Anterior cingulate cortex (tissue), 58 donors: Measurements from ENCODE around the gene EI24.

Experiments
- DNase-seq, 58 donors: peaks; one replicate each; lab custom pipeline; 2025; lab: John Stamatoyannopoulos, UW

Gene EI24

DNA sequence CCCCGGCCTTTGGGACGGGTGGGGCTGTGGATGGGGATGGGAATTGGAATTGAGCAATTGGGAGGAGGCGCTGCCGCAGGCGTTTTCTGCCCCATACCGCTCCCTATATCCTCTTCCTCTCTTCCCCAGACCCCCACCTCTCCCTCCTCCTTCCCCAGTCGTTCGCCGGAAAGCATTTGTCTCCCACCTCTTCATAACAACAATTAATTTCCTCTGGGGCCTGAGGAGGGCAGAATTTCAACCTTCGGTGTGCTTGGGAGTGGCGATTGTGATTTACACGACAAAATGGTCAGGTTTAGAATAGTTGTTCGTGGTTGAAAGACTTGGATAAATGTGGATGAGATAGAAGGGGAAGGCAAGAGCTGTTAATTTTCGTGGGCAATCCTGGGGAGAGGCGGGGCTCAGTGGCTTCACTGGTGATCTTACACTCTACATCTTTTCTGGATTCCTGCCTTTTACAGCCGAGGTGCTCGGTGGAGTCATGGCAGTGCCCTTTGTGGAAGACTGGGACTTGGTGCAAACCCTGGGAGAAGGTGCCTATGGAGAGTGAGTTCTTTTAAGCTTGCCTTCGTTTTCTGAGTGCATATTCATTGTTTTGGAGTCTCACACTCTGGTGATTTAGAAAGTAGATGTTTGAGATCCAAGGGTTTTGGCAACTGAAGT is 57.1 kb downstream of the EI24 start:
- DNase-seq, result peak in 12 of 58 donors; percentile 3 to 48 (median 28)

GRCh38 chr11:125627236-125627910 is 58.1 kb downstream of the EI24 start:
- no peak for DNase-seq
